Lung (tissue), 16 donors: Measurements from ENCODE around the gene INPP4B. TPM values are rescaled to one million over a fixed set of nuclear protein-coding genes. Genes with fewer than 3 reads are reported as not detected.

Source experiments
- ATAC-seq: fragments of 200-7000 bp; cut with Tn5 transposase; one replicate; pipeline ENCODE4 v1.9.1; 2020; ENCODE audit warnings: moderate number of reproducible peaks; ENCODE audit not compliant: insufficient read depth, low FRiP score
- DNase-seq, 3 donors: peaks; one replicate each; pipeline ENCODE4 v3.0.0-alpha.2; 2013 to 2017
- H3K27ac ChIP-seq, 2 donors: one replicate each; pipeline ENCODE4 v1.5.1; 2013; ENCODE audit warnings: mild to moderate bottlenecking in 2 of 2, moderate library complexity in 2 of 2, control low read depth in 1 of 2, inconsistent platforms in 1 of 2, low read depth in 1 of 2, low read length in 1 of 2
- H3K27me3 ChIP-seq, 3 donors: one replicate each; pipeline ENCODE4 v1.5.1; 2013; ENCODE audit warnings: low read length in 2 of 3; ENCODE audit not compliant: control insufficient read depth in 3 of 3, insufficient read depth in 3 of 3
- H3K36me3 ChIP-seq, 4 donors: one replicate each; pipeline ENCODE4 v1.5.1; 2013; ENCODE audit warnings: low read length in 4 of 4, mild to moderate bottlenecking in 1 of 4, moderate library complexity in 1 of 4; ENCODE audit not compliant: control insufficient read depth in 4 of 4, insufficient read depth in 4 of 4
- H3K4me1 ChIP-seq, 5 donors: one replicate each; pipeline ENCODE4 v1.5.1; 2013; ENCODE audit warnings: low read length in 5 of 5, mild to moderate bottlenecking in 2 of 5, moderate library complexity in 1 of 5; ENCODE audit not compliant: control insufficient read depth in 5 of 5, insufficient read depth in 5 of 5
- H3K4me3 ChIP-seq: one replicate; pipeline ENCODE4 v1.5.1; 2013; ENCODE audit warnings: mild to moderate bottlenecking, control low read depth, moderate library complexity
- H3K9ac ChIP-seq, 2 donors: one replicate each; pipeline ENCODE4 v1.5.1; 2013; ENCODE audit warnings: low read length in 2 of 2, control low read depth in 1 of 2; ENCODE audit not compliant: insufficient read depth in 1 of 2
- H3K9me3 ChIP-seq, 4 donors: one replicate each; pipeline ENCODE4 v1.5.1; 2013; ENCODE audit warnings: low read length in 3 of 4, mild to moderate bottlenecking in 1 of 4, moderate library complexity in 1 of 4; ENCODE audit not compliant: control insufficient read depth in 4 of 4, insufficient read depth in 3 of 4
- WGBS, 2 donors: extraction: QIAGEN DNeasy Blood & Tissue Kit; methylation state at CpG; one replicate each; pipeline ENCODE4 v1.1.7; 2013; 5-methylcytosine and 5-hydroxymethylcytosine counted together
- long read RNA-seq, 5 donors: transcript quantifications; one replicate each; lab custom pipeline, GENCODE V29; 2026
- polyA plus RNA-seq, 2 donors: library from polyadenylated mRNA; stranded (reverse); fragments of 200-250 nt; gene quantifications; one replicate each; pipeline ENCODE4 v1.2.1, GENCODE V29; 2013
- total RNA-seq, 2 donors: library from RNA; depleted of rRNA in 1 of 2; stranded (reverse); fragments of >200 nt in 1 of 2; gene quantifications; one replicate each; pipeline ENCODE4 v1.2.1, GENCODE V29; 2014 to 2021
- TF ChIP-seq, protein P1 (sequence below): IDR thresholded peaks from 2 replicates; pipeline ENCODE4 v1.5.1; 2012; ENCODE audit warnings: mild to moderate bottlenecking; ENCODE audit errors: control extremely low read depth, extremely low read depth
- donor health status: control.
- donor health status: control.
- donor health status: Bipolar disorder and iron deficiency.
- donor health status: healthy.
- donor health status: DM: yes; HTN: yes; CAD: no.

Gene INPP4B
- total RNA-seq (10 to 100 TPM in 1 of 2 donors, 1 to 10 TPM in 1; 8.1 to 32.6 TPM), polyA plus RNA-seq (1 to 10 TPM; 2.4 to 3.1 TPM)
- long read RNA-seq, donor 1: 0 reads
- long read RNA-seq, donor 2: 0 reads
- long read RNA-seq, donor 3: 0 reads
- long read RNA-seq, donor 4: 0 reads
- long read RNA-seq, donor 5: 0 reads

DNA sequence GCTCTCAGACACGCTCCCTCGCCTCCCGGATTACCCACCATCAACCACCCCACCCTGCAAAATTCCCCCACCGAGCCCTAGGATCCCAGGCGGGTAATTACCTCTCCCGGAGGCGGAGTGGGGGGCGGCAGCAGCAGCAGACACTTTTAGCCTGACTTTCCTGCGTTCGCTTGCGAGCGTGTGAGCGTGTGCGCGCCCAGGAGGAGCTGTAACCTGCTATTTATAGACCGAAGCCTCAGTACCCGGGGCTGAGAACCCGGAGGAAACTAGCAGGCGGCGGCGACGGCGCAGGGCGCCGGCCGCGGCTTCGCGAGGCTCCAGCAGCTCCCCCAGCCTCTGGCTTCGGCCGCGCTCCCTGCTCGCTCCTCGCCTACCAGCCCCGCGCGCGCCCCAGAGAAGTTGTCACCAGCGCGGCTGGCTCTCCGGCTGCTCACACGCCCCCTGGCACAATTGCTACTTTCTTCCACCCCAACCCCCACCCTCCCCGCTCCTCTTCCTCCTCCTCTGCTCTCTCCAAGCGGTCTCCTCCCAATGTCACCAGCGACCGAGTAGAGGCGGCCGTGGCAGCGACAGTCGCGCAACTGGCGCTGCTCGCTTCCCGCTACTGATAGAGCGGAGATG, at the start of gene INPP4B:
INPP4B (minus strand) TSS at position 194 of the 621 bp plus-strand sequence.
- Histone ChIP-seq H3K9me3 (no peaks in the 10 kb centered on the region), H3K36me3 (no peaks in the 10 kb centered on the region), H3K9ac (peak within 1 kb of the TSS in 1 of 2 donors; percentile 63), H3K27me3 (peaks cover 0 to 21% (median 6%) of the 10 kb centered on the region in 3 donors), H3K4me1 (peaks cover 0 to 18% (median 0%) of the 10 kb centered on the region in 5 donors), H3K4me3 (peak within 1 kb of the TSS; percentile 61), H3K27ac (peak within 1 kb of the TSS; percentile 67 to 89)
- ATAC-seq (peak; percentile 69), DNase-seq (peak; percentile 76 to 83 (median 80))
- WGBS, 2 donors: 1% methylated on average over 50 to 55 of the region's 55 CpGs
- TF ChIP-seq, protein P1, sequence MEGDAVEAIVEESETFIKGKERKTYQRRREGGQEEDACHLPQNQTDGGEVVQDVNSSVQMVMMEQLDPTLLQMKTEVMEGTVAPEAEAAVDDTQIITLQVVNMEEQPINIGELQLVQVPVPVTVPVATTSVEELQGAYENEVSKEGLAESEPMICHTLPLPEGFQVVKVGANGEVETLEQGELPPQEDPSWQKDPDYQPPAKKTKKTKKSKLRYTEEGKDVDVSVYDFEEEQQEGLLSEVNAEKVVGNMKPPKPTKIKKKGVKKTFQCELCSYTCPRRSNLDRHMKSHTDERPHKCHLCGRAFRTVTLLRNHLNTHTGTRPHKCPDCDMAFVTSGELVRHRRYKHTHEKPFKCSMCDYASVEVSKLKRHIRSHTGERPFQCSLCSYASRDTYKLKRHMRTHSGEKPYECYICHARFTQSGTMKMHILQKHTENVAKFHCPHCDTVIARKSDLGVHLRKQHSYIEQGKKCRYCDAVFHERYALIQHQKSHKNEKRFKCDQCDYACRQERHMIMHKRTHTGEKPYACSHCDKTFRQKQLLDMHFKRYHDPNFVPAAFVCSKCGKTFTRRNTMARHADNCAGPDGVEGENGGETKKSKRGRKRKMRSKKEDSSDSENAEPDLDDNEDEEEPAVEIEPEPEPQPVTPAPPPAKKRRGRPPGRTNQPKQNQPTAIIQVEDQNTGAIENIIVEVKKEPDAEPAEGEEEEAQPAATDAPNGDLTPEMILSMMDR: no peak

DNA sequence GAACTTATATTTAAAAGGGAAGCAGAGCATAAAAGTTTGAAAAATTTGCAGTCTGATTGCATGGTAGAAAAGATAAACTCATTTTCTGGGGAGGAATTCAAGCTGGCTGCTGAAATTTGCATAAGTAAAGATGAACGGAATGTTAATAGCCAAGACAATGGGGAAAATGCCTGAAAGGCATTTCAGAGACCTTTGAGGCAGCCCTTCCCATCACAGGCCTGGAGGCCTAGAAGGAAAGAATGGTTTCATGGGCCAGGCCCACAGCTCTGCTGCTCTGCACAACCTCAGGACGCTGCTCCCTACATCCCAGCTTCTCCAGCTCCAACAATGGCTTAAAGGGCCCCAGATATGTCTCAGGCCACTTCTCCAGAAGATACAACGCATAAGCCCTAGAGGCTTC, 46.9 kb upstream of the INPP4B start:
- Histone ChIP-seq H3K9me3 (peaks cover 0 to 6% (median 2%) of the 10 kb centered on the region in 4 donors), H3K27me3 (no peaks in the 10 kb centered on the region), H3K27ac (no peak overlapping the region), H3K4me3 (no peak overlapping the region), H3K4me1 (no peaks in the 10 kb centered on the region), H3K9ac (no peak overlapping the region), H3K36me3 (no peaks in the 10 kb centered on the region)
- no peak for DNase-seq
- no peak for ATAC-seq
- TF ChIP-seq, protein P1: no peak
- WGBS, 2 donors: 86 to 88% methylated on average over 3 of the region's 3 CpGs

DNA sequence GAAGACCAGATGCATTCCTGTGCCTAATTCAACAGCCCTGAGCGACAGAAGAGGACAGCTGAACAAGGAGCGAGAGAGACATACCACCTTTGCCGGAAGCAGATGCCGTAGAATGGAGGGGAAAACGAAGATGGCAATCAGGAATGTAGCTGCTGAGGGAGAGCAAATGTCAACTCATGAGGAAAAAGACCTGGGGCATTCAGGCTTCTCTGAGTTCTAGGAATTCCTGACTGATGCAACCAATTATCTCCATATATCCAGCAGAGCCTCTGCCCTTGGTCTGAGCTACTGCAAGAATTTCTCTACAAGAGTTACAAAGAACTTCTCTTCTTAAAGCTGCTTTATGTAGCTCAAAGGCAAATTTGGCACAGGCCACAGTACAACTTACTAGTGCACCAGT, 40.5 kb upstream of the INPP4B start:
- no peak overlapping the region for H3K27ac ChIP-seq
- no peaks in the 10 kb centered on the region for H3K4me1 ChIP-seq
- DNase-seq (no peak), ATAC-seq (no peak)
- no peak overlapping the region for H3K4me3 ChIP-seq
- H3K36me3 ChIP-seq: no peaks in the 10 kb centered on the region
- 86 to 89% methylated on average over 5 of the region's 5 CpGs for WGBS, 2 donors
- no peaks in the 10 kb centered on the region for H3K27me3 ChIP-seq
- H3K9me3 ChIP-seq: no peaks in the 10 kb centered on the region
- H3K9ac ChIP-seq: no peak overlapping the region
- TF ChIP-seq, protein P1: no peak
